Neural cell (in vitro differentiated cells): ENCODE results near the gene HES4. TPM values are rescaled to one million over a fixed set of nuclear protein-coding genes. Genes with fewer than 3 reads are reported as not detected.

ENCODE experiments used
- H2AFZ ChIP-seq: fragments of 200-600, 300-800 bp; sonication (generic), shearing (Covaris generic); 2 replicates; pipeline ENCODE4 v1.6.0; 2014; ENCODE audit warnings: low read depth, mild to moderate bottlenecking, antibody characterized with exemption, low read length, moderate library complexity
- H3F3A ChIP-seq: fragments of 200-600 bp; shearing (Covaris generic); 2 replicates; pipeline ENCODE4 v1.6.1; 2016; ENCODE audit warnings: mild to moderate bottlenecking, moderate library complexity, mixed read lengths, antibody characterized with exemption, low read length; ENCODE audit not compliant: insufficient read depth, poor library complexity, severe bottlenecking
- H3K27ac ChIP-seq: fragments of 200-600, 300-800 bp; sonication (generic), shearing (Covaris generic); 2 replicates; pipeline ENCODE4 v1.5.1; 2014; ENCODE audit warnings: mild to moderate bottlenecking, low read length, moderate library complexity
- H3K27me3 ChIP-seq: fragments of 300-800, 200-600 bp; sonication (generic), shearing (Covaris generic); 2 replicates; pipeline ENCODE4 v1.6.0; 2014; ENCODE audit warnings: mild to moderate bottlenecking, low read depth, low read length, moderate library complexity; ENCODE audit not compliant: insufficient read depth
- H3K36me3 ChIP-seq: fragments of 300-800, 200-600 bp; sonication (generic), shearing (Covaris generic); 2 replicates; pipeline ENCODE4 v1.5.1; 2014; ENCODE audit warnings: mild to moderate bottlenecking, antibody characterized with exemption, low read length, moderate library complexity; ENCODE audit not compliant: insufficient read depth
- H3K4me2 ChIP-seq: fragments of 300-800, 200-600 bp; sonication (generic), shearing (Covaris generic); 2 replicates; pipeline ENCODE4 v1.6.0; 2014; ENCODE audit warnings: mild to moderate bottlenecking, low read length
- H3K4me3 ChIP-seq: fragments of 300-800, 200-600 bp; sonication (generic), shearing (Covaris generic); 2 replicates; pipeline ENCODE4 v1.5.1; 2014; ENCODE audit warnings: mild to moderate bottlenecking, low read length, moderate library complexity
- H3K79me2 ChIP-seq: fragments of 200-600 bp; shearing (Covaris generic); replicated peaks from 2 replicates; pipeline ENCODE4 v1.6.0; 2014; ENCODE audit warnings: mild to moderate bottlenecking, low read length, moderate library complexity; ENCODE audit not compliant: insufficient read depth
- H3K9ac ChIP-seq: fragments of 300-800, 200-600 bp; sonication (generic), shearing (Covaris generic); 2 replicates; pipeline ENCODE4 v1.6.1; 2016; ENCODE audit warnings: mild to moderate bottlenecking, low read length, mixed read lengths
- H3K9me2 ChIP-seq: fragments of 200-600 bp; shearing (Covaris generic); 2 replicates; pipeline ENCODE4 v1.6.1; 2016; ENCODE audit warnings: mild to moderate bottlenecking, low read length, mixed read lengths; ENCODE audit not compliant: insufficient read depth
- H3K9me3 ChIP-seq: fragments of 200-600, 300-800 bp; sonication (generic), shearing (Covaris generic); 2 replicates; pipeline ENCODE4 v1.6.1; 2016; ENCODE audit warnings: mild to moderate bottlenecking, mixed run types, low read length, moderate library complexity, mixed read lengths
- H4K20me1 ChIP-seq: fragments of 200-600 bp; shearing (Covaris generic); 2 replicates; pipeline ENCODE4 v1.6.1; 2016; ENCODE audit warnings: mild to moderate bottlenecking, mixed run types; ENCODE audit not compliant: insufficient read depth
- CTCF ChIP-seq: fragments of 450-650 bp; IDR thresholded peaks from 2 replicates; pipeline ENCODE4 v1.5.1; 2014; ENCODE audit warnings: antibody characterized with exemption, mild to moderate bottlenecking, moderate library complexity; ENCODE audit not compliant: poor library complexity, severe bottlenecking
- EP300 ChIP-seq: fragments of 450-650 bp; conservative IDR thresholded peaks from 2 replicates; pipeline ENCODE4 v1.6.1; 2014; ENCODE audit warnings: antibody characterized with exemption, mild to moderate bottlenecking, moderate library complexity; ENCODE audit not compliant: poor library complexity, severe bottlenecking
- EZH2 ChIP-seq: fragments of 200-600, 300-800 bp; shearing (Covaris generic), sonication (generic); IDR thresholded peaks from 2 replicates; pipeline ENCODE4 v1.6.1; 2014; ENCODE audit warnings: antibody characterized with exemption, low read length, borderline replicate concordance, mild to moderate bottlenecking; ENCODE audit not compliant: insufficient read depth, poor library complexity, severe bottlenecking
- MXI1 ChIP-seq: fragments of 450-650 bp; conservative IDR thresholded peaks from 2 replicates; pipeline ENCODE4 v1.6.1; 2014; ENCODE audit warnings: antibody characterized with exemption, mild to moderate bottlenecking; ENCODE audit not compliant: poor library complexity, severe bottlenecking
- POLR2AphosphoS5 ChIP-seq: IDR thresholded peaks from 2 replicates; pipeline ENCODE4 v1.6.1; 2012
- RAD21 ChIP-seq: fragments of 450-650 bp; conservative IDR thresholded peaks from 2 replicates; pipeline ENCODE4 v1.6.1; 2014; ENCODE audit warnings: antibody characterized with exemption, mild to moderate bottlenecking, moderate library complexity
- REST ChIP-seq: IDR thresholded peaks from 2 replicates; pipeline ENCODE4 v1.6.1; 2012; ENCODE audit warnings: borderline replicate concordance
- SMC3 ChIP-seq: fragments of 450-650 bp; conservative IDR thresholded peaks from 2 replicates; pipeline ENCODE4 v1.6.1; 2014; ENCODE audit warnings: antibody characterized with exemption, mild to moderate bottlenecking, moderate library complexity; ENCODE audit not compliant: poor library complexity
- TAF1 ChIP-seq: IDR thresholded peaks from 2 replicates; pipeline ENCODE4 v1.6.1; 2012; ENCODE audit warnings: low read depth
- polyA plus RNA-seq: library from polyadenylated mRNA; depleted of rRNA; stranded (reverse); fragments of >200 nt; gene quantifications from 2 replicates; pipeline ENCODE4 v1.2.3, GENCODE V29; 2014

HES4 gene
- polyA plus RNA-seq, 1 donor from 2014 or later = 196 TPM

GRCh38 chr1:970973-971730, 28.7 kb downstream of the HES4 start:
- peaks cover 56% of the 10 kb centered on the region for H3K27me3 ChIP-seq
- TF ChIP-seq MXI1 (no peak), EZH2 (no peak), TAF1 (no peak), RAD21 (no peak), CTCF (no peak), REST (no peak), POLR2AphosphoS5 (no peak), EP300 (no peak), SMC3 (no peak)
- no peak overlapping the region for H3K4me2 ChIP-seq

GRCh38 chr1:970242-970972, 29.5 kb downstream of the HES4 start:
- Histone ChIP-seq H3K79me2 (no peaks in the 10 kb centered on the region), H3K27ac (no peak overlapping the region), H3K9ac (no peak overlapping the region), H3K36me3 (no peaks in the 10 kb centered on the region), H3K9me2 (no peaks in the 10 kb centered on the region), H3K27me3 (peaks cover 64% of the 10 kb centered on the region), H3K4me2 (no peak overlapping the region), H3K9me3 (no peaks in the 10 kb centered on the region), H3F3A (no peaks in the 10 kb centered on the region), H3K4me3 (no peak overlapping the region), H4K20me1 (no peaks in the 10 kb centered on the region), H2AFZ (no peak overlapping the region)
- TF ChIP-seq CTCF = no peak
- TF ChIP-seq TAF1 = no peak

More at GRCh38 chr1:970973-971730, 28.7 kb downstream of the HES4 start:
- H3K36me3 ChIP-seq = no peaks in the 10 kb centered on the region
- H3K4me3 ChIP-seq = no peak overlapping the region
- no peak overlapping the region for H3K27ac ChIP-seq
- H3K9me2 ChIP-seq = no peaks in the 10 kb centered on the region
- no peak overlapping the region for H2AFZ ChIP-seq
- H3F3A ChIP-seq = no peaks in the 10 kb centered on the region
- H3K79me2 ChIP-seq = no peaks in the 10 kb centered on the region
- no peaks in the 10 kb centered on the region for H4K20me1 ChIP-seq
- no peaks in the 10 kb centered on the region for H3K9me3 ChIP-seq
- no peak overlapping the region for H3K9ac ChIP-seq
